OCI-M2 (cell line): Measurements from ENCODE around the gene ANKRD40.
"Not testable (repeated sequence)": the region's sequence is repeated elsewhere in the genome, so short reads cannot be mapped to it uniquely, and the experiment has no call there.

Experiments
- DNase-seq: peaks from one replicate; lab custom pipeline; 2025; ENCODE audit not compliant: unreplicated experiment; lab: John Stamatoyannopoulos, UW

ANKRD40 gene

DNA sequence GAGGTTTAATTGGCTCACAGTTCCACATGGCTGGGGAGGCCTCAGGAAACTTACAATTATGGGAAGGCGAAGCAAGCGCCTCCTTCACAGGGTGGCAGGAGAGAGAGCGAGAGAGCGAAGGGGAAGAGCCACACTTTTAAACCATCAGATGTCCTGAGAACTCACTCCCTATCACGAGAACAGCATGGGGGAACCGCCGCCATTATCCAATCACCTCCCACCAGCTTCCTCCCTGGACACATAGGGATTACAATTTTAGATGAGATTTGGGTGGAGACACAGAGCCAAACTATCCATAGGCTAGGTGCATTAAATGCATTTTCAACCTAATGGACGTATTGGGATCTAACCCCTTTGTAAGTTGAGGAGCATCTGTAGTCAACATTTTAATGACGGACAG is 4.9 kb upstream of the ANKRD40 start:
- DNase-seq, result no peak

GRCh38 chr17:50710650-50711049 is 2.9 kb upstream of the ANKRD40 start:
- no peak for DNase-seq

- no peak for DNase-seq
Observed at GRCh38 chr17:50710025-50710424, 2.3 kb upstream of the ANKRD40 start.

DNA sequence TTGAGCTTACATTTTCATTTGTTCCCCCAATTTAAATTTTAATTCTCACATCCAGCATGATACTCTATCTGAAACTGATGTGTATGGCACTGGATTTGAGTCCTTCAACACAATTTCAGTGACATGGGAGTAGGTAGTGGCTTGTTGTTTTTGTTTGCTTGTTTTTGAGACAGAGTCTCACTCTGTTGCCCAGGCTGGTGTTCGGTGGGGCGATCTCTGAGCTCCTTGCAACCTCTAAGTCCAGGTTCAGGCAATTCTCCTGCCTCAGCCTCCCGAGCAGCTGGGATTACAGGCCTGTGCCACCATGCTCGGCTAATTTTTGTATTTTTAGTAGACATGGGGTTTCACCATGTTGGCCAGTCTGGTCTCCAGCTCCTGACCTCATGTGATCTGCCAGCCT is 1.3 kb upstream of the ANKRD40 start:
- DNase-seq, result not testable (repeated sequence)

GRCh38 chr17:50708050-50709000 is 611 bp upstream of the ANKRD40 start:
- peak; percentile 60 for DNase-seq

GRCh38 chr17:50703162-50703561 is 4.6 kb downstream of the ANKRD40 start:
- no peak for DNase-seq

- no peak for DNase-seq
Observed at GRCh38 chr17:50699410-50699809, 8.3 kb downstream of the ANKRD40 start.

DNA sequence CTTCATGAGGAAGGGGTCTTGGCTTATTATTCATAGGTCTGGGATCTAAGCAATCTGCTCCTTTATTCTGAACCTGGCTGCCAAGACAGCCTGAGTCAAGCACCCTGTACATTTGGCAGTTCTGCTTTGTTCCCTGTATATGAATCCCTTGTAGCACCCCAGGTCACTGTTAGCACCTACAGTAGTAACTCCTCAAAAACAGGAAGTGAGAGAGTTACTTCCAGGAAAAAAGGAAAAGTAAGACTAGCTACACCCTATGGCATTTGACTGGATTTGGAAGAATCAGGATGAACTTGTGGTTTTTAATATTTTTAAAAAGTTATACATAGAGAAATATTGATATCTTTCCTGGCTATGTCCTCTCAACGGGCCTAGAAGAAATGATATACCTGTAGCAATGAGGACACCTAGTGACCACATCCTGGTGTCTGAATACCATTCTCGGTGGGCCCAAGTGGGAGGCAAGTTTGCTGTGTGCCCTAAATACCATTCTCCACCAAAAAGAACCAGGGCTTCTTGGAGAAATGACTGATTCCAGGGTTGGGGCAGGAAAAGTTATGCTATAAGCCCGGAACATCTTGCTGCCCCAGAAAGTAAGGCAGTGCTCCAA is 9.9 kb downstream of the ANKRD40 start:
- DNase-seq, result no peak

GRCh38 chr17:50697062-50697461 is 10.7 kb downstream of the ANKRD40 start:
- DNase-seq, result no peak

- no peak for DNase-seq
Observed at GRCh38 chr17:50696365-50696879, 11.3 kb downstream of the ANKRD40 start.

DNA sequence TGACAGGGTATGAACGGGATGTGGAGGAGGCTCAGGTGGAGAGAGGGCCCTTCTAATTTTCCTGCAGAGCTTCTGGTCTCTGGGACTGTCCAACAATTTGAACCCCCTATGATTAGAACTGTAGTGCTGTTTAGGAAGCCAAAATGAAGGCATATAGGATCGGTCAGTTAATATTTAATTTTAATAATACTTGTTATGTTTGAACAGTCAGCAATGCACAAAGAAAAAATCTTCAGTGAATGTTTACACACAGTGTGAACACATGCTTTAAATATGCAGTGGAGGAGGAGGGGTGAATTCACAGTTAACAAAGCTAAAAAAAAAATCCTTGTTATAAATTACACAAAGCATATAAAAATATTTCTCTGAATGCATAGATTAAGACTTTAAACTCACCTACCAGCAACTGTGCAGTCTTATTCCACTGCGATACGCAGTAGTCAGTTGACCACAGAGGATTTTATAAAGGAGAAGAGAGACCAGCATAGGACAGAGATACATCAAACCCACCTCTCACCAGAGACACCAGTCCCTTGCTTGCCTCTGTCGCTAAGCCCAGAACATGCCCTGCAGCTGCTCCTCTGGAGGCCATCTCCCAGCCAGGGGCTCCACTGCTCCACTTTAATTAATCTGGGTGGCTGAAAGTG is 14.6 kb downstream of the ANKRD40 start:
- DNase-seq, result no peak

DNA sequence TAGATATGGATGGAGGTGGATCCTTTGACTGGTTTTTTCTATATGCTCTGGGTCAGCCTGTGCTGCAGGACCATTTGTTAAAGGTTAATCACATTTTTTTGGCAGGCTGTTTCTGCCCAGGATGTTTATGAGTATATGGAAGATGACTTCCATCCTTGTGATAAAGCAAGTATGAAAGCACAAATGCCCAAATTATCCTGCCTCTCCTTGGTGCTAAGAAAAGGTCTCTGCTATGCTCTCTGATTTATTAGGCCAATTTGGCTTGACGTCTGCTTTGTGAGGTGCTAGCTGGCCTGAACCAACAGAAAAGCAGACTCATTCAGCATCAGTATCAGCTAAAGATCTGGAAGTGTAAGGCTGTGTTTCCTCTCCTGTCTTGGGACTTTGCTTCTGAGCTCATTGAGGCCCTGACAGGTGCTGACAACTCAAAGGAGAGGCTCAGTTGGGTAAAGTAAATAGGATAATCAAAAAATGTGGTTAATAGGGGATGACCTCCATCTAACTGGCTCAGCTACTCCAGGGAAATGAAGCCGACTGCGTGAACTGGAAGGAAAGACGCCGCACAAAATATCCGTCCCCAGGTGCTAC is 15.2 kb downstream of the ANKRD40 start:
- no peak for DNase-seq

- DNase-seq, result no peak
Observed at GRCh38 chr17:50691550-50692447, 15.9 kb downstream of the ANKRD40 start.

DNA sequence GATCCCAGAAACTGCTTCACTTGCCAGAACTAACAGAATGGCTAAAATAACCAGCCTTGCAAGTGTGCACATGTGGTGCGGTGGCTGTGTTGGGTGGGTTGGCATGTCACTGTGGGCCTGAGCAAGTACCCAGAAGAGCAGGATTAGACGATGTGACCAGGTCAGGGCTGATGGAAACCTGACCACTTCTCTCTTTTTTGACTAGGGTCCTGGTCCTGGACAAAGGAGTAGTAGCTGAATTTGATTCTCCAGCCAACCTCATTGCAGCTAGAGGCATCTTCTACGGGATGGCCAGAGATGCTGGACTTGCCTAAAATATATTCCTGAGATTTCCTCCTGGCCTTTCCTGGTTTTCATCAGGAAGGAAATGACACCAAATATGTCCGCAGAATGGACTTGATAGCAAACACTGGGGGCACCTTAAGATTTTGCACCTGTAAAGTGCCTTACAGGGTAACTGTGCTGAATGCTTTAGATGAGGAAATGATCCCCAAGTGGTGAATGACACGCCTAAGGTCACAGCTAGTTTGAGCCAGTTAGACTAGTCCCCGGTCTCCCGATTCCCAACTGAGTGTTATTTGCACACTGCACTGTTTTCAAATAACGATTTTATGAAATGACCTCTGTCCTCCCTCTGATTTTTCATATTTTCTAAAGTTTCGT is 16.7 kb downstream of the ANKRD40 start:
- DNase-seq, result no peak

DNA sequence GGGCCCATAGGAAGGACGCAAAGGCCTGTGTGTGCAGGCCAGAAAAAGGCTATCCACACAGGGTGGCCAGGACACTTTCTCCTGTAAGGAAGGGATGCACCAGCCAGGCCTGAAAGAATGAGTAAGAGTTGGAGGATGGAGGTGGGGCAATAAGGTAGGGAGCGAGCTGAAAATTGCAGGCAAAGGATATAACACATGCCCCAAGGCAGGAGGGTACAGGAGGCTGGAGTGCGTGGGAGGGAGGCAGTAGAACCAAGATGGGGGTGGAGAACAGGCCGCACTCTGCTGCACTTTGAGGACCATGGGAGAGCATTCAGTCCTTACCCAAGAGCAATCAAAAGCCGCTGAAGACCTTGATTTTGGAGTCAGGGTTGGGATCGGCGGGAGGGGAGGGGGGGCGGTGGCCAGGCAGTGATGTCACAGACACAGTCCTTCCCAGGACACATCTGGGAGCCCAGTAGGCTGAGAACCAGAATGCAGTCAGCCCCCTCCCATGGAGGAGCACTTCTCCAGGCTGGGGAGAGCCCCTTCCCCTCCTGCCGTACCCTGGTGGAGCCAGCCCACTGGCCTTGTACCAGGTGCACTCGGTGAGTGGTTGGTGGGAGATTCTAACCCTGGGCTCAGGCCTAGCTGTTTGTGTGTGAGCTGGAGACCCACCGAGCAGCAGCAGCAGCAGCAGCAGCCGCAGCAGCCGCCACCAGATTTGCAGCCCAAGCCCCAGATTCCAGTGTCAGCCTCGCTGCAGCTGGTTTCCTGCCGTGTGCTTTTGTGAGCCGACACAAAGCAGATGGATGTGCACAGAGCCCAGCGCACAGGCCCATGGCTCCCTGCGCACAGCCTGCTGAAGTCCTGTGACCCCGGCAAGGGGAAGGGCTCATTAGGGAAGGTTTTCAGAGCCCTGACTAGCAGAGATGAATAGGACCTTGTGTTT is 17.5 kb downstream of the ANKRD40 start:
- no peak for DNase-seq

- DNase-seq, result no peak
Observed at GRCh38 chr17:50689251-50689650, 18.5 kb downstream of the ANKRD40 start.

GRCh38 chr17:50688245-50688644 is 19.5 kb downstream of the ANKRD40 start:
- DNase-seq, result no peak

GRCh38 chr17:50687200-50688066 is 20.3 kb downstream of the ANKRD40 start:
- no peak for DNase-seq
